ENCODE data around the gene KLHL17. TPM values are rescaled to one million over a fixed set of nuclear protein-coding genes. Genes with fewer than 3 reads are reported as not detected.

Gene KLHL17
- total RNA-seq, 1 experiment from 2014 or later: 3.3 TPM

Other genes starting within 250 kb of the KLHL17 start
- 69.4 and 98.9 TPM in 2 replicates for gene SAMD11, start 36.7 kb upstream of the KLHL17 start, total RNA-seq (2014; rRNA removed; shearing (Covaris generic); ENCODE audit: low replicate concordance)
- 136 and 140 TPM in 2 replicates for gene NOC2L, start 1.3 kb upstream of the KLHL17 start, total RNA-seq (2014; rRNA removed; shearing (Covaris generic); ENCODE audit: low replicate concordance)
- 0.17 and 2.3 TPM in 2 replicates for gene PLEKHN1, start 5.9 kb downstream of the KLHL17 start, total RNA-seq (2014; rRNA removed; shearing (Covaris generic); ENCODE audit: low replicate concordance)
- 0.20 TPM in 1 of 2 replicates, not detected in the other for gene PERM1, start 21.5 kb downstream of the KLHL17 start, total RNA-seq (2014; rRNA removed; shearing (Covaris generic); ENCODE audit: low replicate concordance)
- 45.3 and 73.0 TPM in 2 replicates for gene HES4, start 39.5 kb downstream of the KLHL17 start, total RNA-seq (2014; rRNA removed; shearing (Covaris generic); ENCODE audit: low replicate concordance)
- gene ISG15, start 52.9 kb downstream of the KLHL17 start, total RNA-seq (2014; rRNA removed; shearing (Covaris generic); ENCODE audit: low replicate concordance): 129 and 152 TPM in 2 replicates
- 246 and 278 TPM in 2 replicates for gene AGRN, start 59.5 kb downstream of the KLHL17 start, total RNA-seq (2014; rRNA removed; shearing (Covaris generic); ENCODE audit: low replicate concordance)
- gene RNF223, start 113.7 kb downstream of the KLHL17 start, total RNA-seq (2014; rRNA removed; shearing (Covaris generic); ENCODE audit: low replicate concordance): not detected in 2 replicates
- 19.1 and 26.6 TPM in 2 replicates for gene C1orf159, start 155.5 kb downstream of the KLHL17 start, total RNA-seq (2014; rRNA removed; shearing (Covaris generic); ENCODE audit: low replicate concordance)
- gene TTLL10, start 213.3 kb downstream of the KLHL17 start, total RNA-seq (2014; rRNA removed; shearing (Covaris generic); ENCODE audit: low replicate concordance): not detected in 2 replicates
- gene TNFRSF18, start 246.0 kb downstream of the KLHL17 start, total RNA-seq (2014; rRNA removed; shearing (Covaris generic); ENCODE audit: low replicate concordance): not detected in 2 replicates